Right lobe of liver (tissue), 6 donors: ENCODE data around the gene NDUFA8. TPM values are rescaled to one million over a fixed set of nuclear protein-coding genes. Genes with fewer than 3 reads are reported as not detected.

Experiments used
- ATAC-seq, 4 donors: fragments of 200-7000 bp; cut with Tn5 transposase; one replicate each; pipeline ENCODE4 v1.9.1; 2020; ENCODE audit warnings: mild to moderate bottlenecking in 4 of 4, moderate library complexity in 4 of 4
- DNase-seq, 3 donors: peaks; one replicate each; pipeline ENCODE4 v3.0.0-alpha.2; 2020
- H3K27ac ChIP-seq, 3 donors: fragments of 200-600 bp; one replicate each; pipeline ENCODE4 v1.8.0; 2022
- H3K27me3 ChIP-seq, 2 donors: fragments of 200-600 bp; one replicate each; pipeline ENCODE4 v1.8.0; 2022
- H3K36me3 ChIP-seq, 4 donors: fragments of 200-600 bp; sonication (generic) in 1 of 4; one replicate each; pipeline versions ENCODE4 v1.5.1 to v1.8.0; 2017 to 2022; ENCODE audit warnings: control low read depth in 1 of 4
- H3K4me1 ChIP-seq, 4 donors: fragments of 200-600 bp; sonication (generic) in 1 of 4; one replicate each; pipeline versions ENCODE4 v1.5.1 to v1.8.0; 2017 to 2022; ENCODE audit warnings: control low read depth in 1 of 4
- H3K4me3 ChIP-seq, 3 donors: fragments of 200-600 bp; one replicate each; pipeline ENCODE4 v1.8.0; 2022
- H3K9me3 ChIP-seq, 4 donors: fragments of 200-600 bp; sonication (generic) in 1 of 4; one replicate each; pipeline versions ENCODE4 v1.5.1 to v1.8.0; 2017 to 2022; ENCODE audit warnings: control low read depth in 1 of 4
- CTCF ChIP-seq, 4 donors: fragments of 200-600 bp in 3 of 4; fragments of 450-650 bp in 1 of 4; IDR thresholded peaks; one replicate each; pipeline versions ENCODE4 v1.5.1 to v1.8.0; 2016 to 2022; ENCODE audit warnings: antibody characterized with exemption in 4 of 4, mild to moderate bottlenecking in 2 of 4
- POLR2A ChIP-seq: fragments of 450-650 bp; IDR thresholded peaks from one replicate; pipeline ENCODE4 v1.6.1; 2017; ENCODE audit warnings: antibody characterized with exemption, mild to moderate bottlenecking
- WGBS: methylation state at CpG from one replicate; pipeline ENCODE4 v1.1.6; 2018; ENCODE audit warnings: low coverage, low lambda C conversion rate; ENCODE audit not compliant: insufficient coverage; ENCODE audit errors: missing lambda C conversion rate; 5-methylcytosine and 5-hydroxymethylcytosine counted together
- intact Hi-C, 2 donors: fragments of 100-400 bp; cut with DNase I; formaldehyde crosslinking; loops; one replicate each; pipeline versions ENCODE4 v1.11.2 to v1.14.1; 2022
- total RNA-seq, 6 experiments: library from RNA; depleted of rRNA in 2 of 6; stranded (reverse); fragments of >200 nt in 2 of 6; fragmentation: NEBNext Ultra II Directional in 3 of 6; extraction: Animal tissue kit (Norgen Biotek cat#: 25700) in 3 of 6; gene quantifications; one replicate each; pipeline versions ENCODE4 v1.1.0 to v1.2.4, GENCODE V29; 2016 to 2023
- donor health status: DM: no; HTN: yes; CAD: no.
- donor health status: DM: no; HTN: no; CAD: no.
- donor health status: DM: no; HTN: no; CAD: no.
- donor health status: DM: no; HTN: yes; CAD: no.
- donor health status: DM: no; HTN: yes; CAD: no.

The NDUFA8 gene
- total RNA-seq, 6 experiments from 2014 or later, result 27.3 to 43.9 (median 29.0) TPM

GRCh38 chr9:122183501-122183900, 23.9 kb upstream of the NDUFA8 start:
- H3K36me3 ChIP-seq, result no peaks in the 10 kb centered on the region
- DNase-seq, result no peak
- WGBS, result 70% methylated on average over 7 of the region's 7 CpGs
- TF ChIP-seq POLR2A (no peak), CTCF (IDR thresholded peaks at IDR 0.05) (no peak)
- intact Hi-C loops, result no loop called here
- no peaks in the 10 kb centered on the region for H3K4me1 ChIP-seq
- H3K27me3 ChIP-seq, result no peaks in the 10 kb centered on the region
- ATAC-seq, result no peak
- no peak overlapping the region for H3K4me3 ChIP-seq
- no peaks in the 10 kb centered on the region for H3K9me3 ChIP-seq
- no peak overlapping the region for H3K27ac ChIP-seq

- ATAC-seq (no peak), DNase-seq (no peak)
- H3K4me1 ChIP-seq, result no peaks in the 10 kb centered on the region
- no peak overlapping the region for H3K4me3 ChIP-seq
- intact Hi-C loops, result no loop called here
- H3K27me3 ChIP-seq, result no peaks in the 10 kb centered on the region
- 40% methylated on average over 4 of the region's 4 CpGs for WGBS
- H3K27ac ChIP-seq, result no peak overlapping the region
- H3K36me3 ChIP-seq, result no peaks in the 10 kb centered on the region
- no peaks in the 10 kb centered on the region for H3K9me3 ChIP-seq
- TF ChIP-seq CTCF (IDR thresholded peaks at IDR 0.05) (no peak), POLR2A (no peak)
These were observed 21.1 kb upstream of the NDUFA8 start for GRCh38 chr9:122180633-122181032.

- TF ChIP-seq POLR2A, result no peak
- TF ChIP-seq CTCF (IDR thresholded peaks at IDR 0.05), result no peak
- DNase-seq (no peak), ATAC-seq (no peak)
- no peaks in the 10 kb centered on the region for H3K4me1 ChIP-seq
- no peak overlapping the region for H3K4me3 ChIP-seq
- intact Hi-C loops, result no loop called here
- H3K36me3 ChIP-seq, result no peaks in the 10 kb centered on the region
- no peaks in the 10 kb centered on the region for H3K27me3 ChIP-seq
- no peak overlapping the region for H3K27ac ChIP-seq
- WGBS, result 80% methylated on average over 1 of the region's 2 CpGs
- H3K9me3 ChIP-seq, result no peaks in the 10 kb centered on the region
These were observed 20.1 kb upstream of the NDUFA8 start for GRCh38 chr9:122179690-122180074.

GRCh38 chr9:122179054-122179689, 19.6 kb upstream of the NDUFA8 start:
- WGBS, result 49% methylated on average over 5 of the region's 5 CpGs
- intact Hi-C loops, result no loop called here
- H3K9me3 ChIP-seq, result no peaks in the 10 kb centered on the region
- H3K27me3 ChIP-seq, result no peaks in the 10 kb centered on the region
- no peak for TF ChIP-seq POLR2A
- no peak for TF ChIP-seq CTCF (IDR thresholded peaks at IDR 0.05)
- no peak overlapping the region for H3K27ac ChIP-seq
- DNase-seq (no peak), ATAC-seq (no peak)
- H3K4me3 ChIP-seq, result no peak overlapping the region
- no peaks in the 10 kb centered on the region for H3K36me3 ChIP-seq
- no peaks in the 10 kb centered on the region for H3K4me1 ChIP-seq

GRCh38 chr9:122176916-122177315, 17.3 kb upstream of the NDUFA8 start:
- no peak for ATAC-seq

More at GRCh38 chr9:122176916-122177315, 17.3 kb upstream of the NDUFA8 start:
- no peak for TF ChIP-seq POLR2A
- DNase-seq, result no peak
- Histone ChIP-seq H3K36me3 (no peaks in the 10 kb centered on the region), H3K27ac (no peak overlapping the region), H3K9me3 (no peaks in the 10 kb centered on the region), H3K27me3 (no peaks in the 10 kb centered on the region), H3K4me1 (no peaks in the 10 kb centered on the region), H3K4me3 (no peak overlapping the region)
- WGBS, result 55% methylated on average over 1 of the region's 2 CpGs
- intact Hi-C loops, result no loop called here
